Stomach (tissue), 4 donors: ENCODE results near the gene ASAP2.

ENCODE experiments used
- CTCF ChIP-seq, 7 experiments: fragments of 450-650 bp in 4 of 7; fragments of 200-600 bp in 3 of 7; sonication (generic) in 3 of 7; IDR thresholded peaks; one replicate each; pipeline ENCODE4 v1.5.1; 2016 to 2019; ENCODE audit warnings: antibody characterized with exemption in 7 of 7, control low read depth in 2 of 7, mild to moderate bottlenecking in 1 of 7
- EP300 ChIP-seq: sonication (generic); formaldehyde crosslinking; IDR thresholded peaks from one replicate; pipeline ENCODE4 v1.6.1; 2017; ENCODE audit warnings: antibody characterized with exemption
- POLR2A ChIP-seq, 4 donors: fragments of 450-650 bp; IDR thresholded peaks; one replicate each; pipeline ENCODE4 v1.6.1; 2016; ENCODE audit warnings: antibody characterized with exemption in 4 of 4, control low read depth in 2 of 4, mild to moderate bottlenecking in 1 of 4, moderate library complexity in 1 of 4
- POLR2AphosphoS5 ChIP-seq, 3 donors: sonication (generic); formaldehyde crosslinking; IDR thresholded peaks; one replicate each; pipeline ENCODE4 v1.6.1; 2016; ENCODE audit warnings: antibody characterized with exemption in 3 of 3

GRCh38 chr2:9228781-9229469 is 22.3 kb downstream of the ASAP2 start:
- TF ChIP-seq POLR2A (IDR thresholded peaks at IDR 0.05) (no peak), CTCF (IDR thresholded peaks at IDR 0.05) (no peak), POLR2AphosphoS5 (IDR thresholded peaks at IDR 0.05) (no peak), EP300 (no peak)
